GM12892 (cell line): Measurements from ENCODE around the gene CLPTM1.

Source experiments
- DNase-seq: peaks from one replicate; pipeline ENCODE4 v3.0.0; 2011; ENCODE audit not compliant: insufficient read length
- FAIRE-seq: peaks from 2 replicates; lab custom pipeline; 2011; peaks lifted over from hg19 to GRCh38; lab: Jason Lieb, UNC
- POLR2A ChIP-seq: IDR thresholded peaks from 2 replicates; pipeline ENCODE4 v1.6.1; 2011; ENCODE audit warnings: low read depth, low read length, control low read depth
- POLR2AphosphoS5 ChIP-seq: IDR thresholded peaks from 2 replicates; pipeline ENCODE4 v1.6.1; 2011; ENCODE audit warnings: low read depth, low read length, control low read depth
- TAF1 ChIP-seq: IDR thresholded peaks from 2 replicates; pipeline ENCODE4 v1.6.1; 2011; ENCODE audit warnings: low read depth, mild to moderate bottlenecking, control low read depth, low read length, borderline replicate concordance

CLPTM1 gene

GRCh38 chr19:45008552-45008951, 53.4 kb downstream of the CLPTM1 start:
- FAIRE-seq = no peak

GRCh38 chr19:45009625-45010255, 54.6 kb downstream of the CLPTM1 start:
- TF ChIP-seq POLR2A (no peak), POLR2AphosphoS5 (no peak), TAF1 (no peak)
- no peak for DNase-seq
- FAIRE-seq = no peak

More at GRCh38 chr19:45008552-45008951, 53.4 kb downstream of the CLPTM1 start:
- no peak for DNase-seq
- TF ChIP-seq POLR2AphosphoS5 (peak; percentile 73), POLR2A (no peak)

- FAIRE-seq = no peak
- no peak for DNase-seq
- no peak for TF ChIP-seq POLR2AphosphoS5
- no peak for TF ChIP-seq POLR2A
- TF ChIP-seq TAF1 = no peak
Measured at GRCh38 chr19:45010306-45010705, 55.1 kb downstream of the CLPTM1 start.

- no peak for TF ChIP-seq POLR2AphosphoS5
- TF ChIP-seq TAF1 = no peak
- no peak for TF ChIP-seq POLR2A
- DNase-seq (no peak), FAIRE-seq (no peak)
Measured at GRCh38 chr19:45011959-45012358, 56.8 kb downstream of the CLPTM1 start.

GRCh38 chr19:45016388-45017314, 61.5 kb downstream of the CLPTM1 start:
- TF ChIP-seq POLR2A (peak; percentile 54), TAF1 (no peak)
- DNase-seq (peak; percentile 65), FAIRE-seq (peak; percentile 95)

GRCh38 chr19:45019187-45019586, 64.0 kb downstream of the CLPTM1 start:
- TF ChIP-seq POLR2A = no peak
- TF ChIP-seq POLR2AphosphoS5 = 0 out of 2 replicates have a peak, but pooled peaks have one; percentile 25
- DNase-seq (no peak), FAIRE-seq (no peak)

- FAIRE-seq (no peak), DNase-seq (no peak)
- no peak for TF ChIP-seq TAF1
- no peak for TF ChIP-seq POLR2AphosphoS5
- TF ChIP-seq POLR2A = no peak
Measured at GRCh38 chr19:45020071-45020470, 64.9 kb downstream of the CLPTM1 start.

- FAIRE-seq (no peak), DNase-seq (no peak)
- TF ChIP-seq POLR2AphosphoS5 (no peak), POLR2A (peak; percentile 36; the same call in 1 of the 2 replicates)
Measured at GRCh38 chr19:45021971-45022370, 66.8 kb downstream of the CLPTM1 start.

- no peak for DNase-seq
- TF ChIP-seq POLR2A = no peak
- TF ChIP-seq TAF1 = no peak
- no peak for TF ChIP-seq POLR2AphosphoS5
- FAIRE-seq = no peak
Measured at GRCh38 chr19:45023048-45023447, 67.9 kb downstream of the CLPTM1 start.

GRCh38 chr19:45025264-45025663, 70.1 kb downstream of the CLPTM1 start:
- DNase-seq (no peak), FAIRE-seq (no peak)
- TF ChIP-seq TAF1 (no peak), POLR2AphosphoS5 (0 out of 2 replicates have a peak, but pooled peaks have one; percentile 33), POLR2A (no peak)

GRCh38 chr19:45027371-45027770, 72.2 kb downstream of the CLPTM1 start:
- no peak for TF ChIP-seq POLR2A
- TF ChIP-seq POLR2AphosphoS5 = no peak
- TF ChIP-seq TAF1 = no peak
- FAIRE-seq = no peak
- DNase-seq = no peak

- TF ChIP-seq POLR2AphosphoS5 = no peak
- TF ChIP-seq POLR2A = no peak
- no peak for TF ChIP-seq TAF1
- no peak for DNase-seq
- no peak for FAIRE-seq
Measured at GRCh38 chr19:45030825-45031224, 75.6 kb downstream of the CLPTM1 start.
